CD4-positive, alpha-beta T cell treated with Interleukin-1 beta for 1 hour (primary cell): ENCODE data around the gene CIP2A.
"Not testable (repeated sequence)": the region's sequence is repeated elsewhere in the genome, so short reads cannot be mapped to it uniquely, and the experiment has no call there.

Experiments
- DNase-seq, 2 donors: peaks; one replicate each; pipeline ENCODE4 v3.0.0-alpha.2; 2020 to 2022

The CIP2A gene

GRCh38 chr3:108589081-108589997, at the start of gene CIP2A, which contains the start of gene DZIP3:
Gene CIP2A, minus strand, starts transcription at chr3:108589438. Its CDS starts 63 bp downstream, at chr3:108589375.
Gene DZIP3, plus strand, starts transcription at chr3:108589722. Its CDS starts 15,685 bp downstream, at chr3:108605407.
- peak; percentile 87 to 91 for DNase-seq

GRCh38 chr3:108629974-108630373, 40.7 kb upstream of the CIP2A start:
- DNase-seq, result no peak

GRCh38 chr3:108623504-108623903, 34.3 kb upstream of the CIP2A start:
- no peak for DNase-seq

GRCh38 chr3:108620250-108620649, 31.0 kb upstream of the CIP2A start:
- no peak for DNase-seq

- DNase-seq, result not testable (repeated sequence)
These were observed 26.9 kb upstream of the CIP2A start for GRCh38 chr3:108616090-108616489.

GRCh38 chr3:108610651-108611050, 21.4 kb upstream of the CIP2A start:
- no peak for DNase-seq

GRCh38 chr3:108608750-108609149, 19.5 kb upstream of the CIP2A start:
- no peak for DNase-seq

- DNase-seq, result peak in 1 of 2 donors; percentile 16
These were observed 16.3 kb upstream of the CIP2A start for GRCh38 chr3:108605491-108605890.

- no peak for DNase-seq
These were observed 15.8 kb upstream of the CIP2A start for GRCh38 chr3:108605028-108605427.

GRCh38 chr3:108603691-108604090, 14.5 kb upstream of the CIP2A start:
- DNase-seq, result peak in 1 of 2 donors; percentile 64

GRCh38 chr3:108602935-108603294, 13.7 kb upstream of the CIP2A start:
- no peak for DNase-seq

- DNase-seq, result peak; percentile 59 to 64
These were observed 13.2 kb upstream of the CIP2A start for GRCh38 chr3:108602249-108602934.

GRCh38 chr3:108599677-108600409, 10.6 kb upstream of the CIP2A start:
- DNase-seq, result no peak

GRCh38 chr3:108598375-108598774, 9.1 kb upstream of the CIP2A start:
- no peak for DNase-seq

- DNase-seq, result no peak
These were observed 6.1 kb upstream of the CIP2A start for GRCh38 chr3:108595321-108595720.

GRCh38 chr3:108590460-108590859, 1.2 kb upstream of the CIP2A start:
- DNase-seq, result peak in 1 of 2 donors; percentile 25

GRCh38 chr3:108589998-108590323, 723 bp upstream of the CIP2A start:
- DNase-seq, result no peak

GRCh38 chr3:108588601-108589000, 637 bp downstream of the CIP2A start:
- no peak for DNase-seq

GRCh38 chr3:108578064-108578463, 11.2 kb downstream of the CIP2A start:
- DNase-seq, result no peak

- no peak for DNase-seq
These were observed 19.9 kb downstream of the CIP2A start for GRCh38 chr3:108569336-108569735.

GRCh38 chr3:108566599-108566998, 22.6 kb downstream of the CIP2A start:
- no peak for DNase-seq

GRCh38 chr3:108565506-108565905, 23.7 kb downstream of the CIP2A start:
- DNase-seq, result no peak

GRCh38 chr3:108564564-108564963, 24.7 kb downstream of the CIP2A start:
- DNase-seq, result no peak
